Neuronal stem cell (in vitro differentiated cells): Measurements from ENCODE around the gene MBP.
"Not testable (repeated sequence)": the region's sequence is repeated elsewhere in the genome, so short reads cannot be mapped to it uniquely, and the experiment has no call there.

Source experiments
- DNase-seq: peaks from one replicate; pipeline ENCODE4 v3.0.0-alpha.2; 2013; ENCODE audit warnings: low spot score
- H2AFZ ChIP-seq: one replicate; pipeline ENCODE4 v1.6.1; 2013; ENCODE audit warnings: mild to moderate bottlenecking, low read length, inconsistent platforms
- H2AK5ac ChIP-seq: 2 replicates; pipeline ENCODE4 v1.6.1; 2013; ENCODE audit warnings: low read depth, mild to moderate bottlenecking, inconsistent platforms, low read length, moderate library complexity, mixed read lengths
- H2BK120ac ChIP-seq: 2 replicates; pipeline ENCODE4 v1.6.1; 2013; ENCODE audit warnings: low read depth, mild to moderate bottlenecking, inconsistent platforms, low read length, moderate library complexity, mixed read lengths
- H2BK12ac ChIP-seq: one replicate; pipeline ENCODE4 v1.6.1; 2013; ENCODE audit warnings: low read length, inconsistent platforms
- H2BK15ac ChIP-seq: 2 replicates; pipeline ENCODE4 v1.6.1; 2013; ENCODE audit warnings: mild to moderate bottlenecking, low read length, inconsistent platforms, mixed read lengths
- H2BK5ac ChIP-seq: one replicate; pipeline ENCODE4 v1.6.1; 2013; ENCODE audit warnings: inconsistent platforms, mild to moderate bottlenecking, low read length, moderate library complexity
- H3K14ac ChIP-seq: one replicate; pipeline ENCODE4 v1.6.1; 2013; ENCODE audit warnings: low read length, inconsistent platforms
- H3K18ac ChIP-seq: 2 replicates; pipeline ENCODE4 v1.6.1; 2013; ENCODE audit warnings: low read length, inconsistent platforms
- H3K23ac ChIP-seq: 2 replicates; pipeline ENCODE4 v1.6.1; 2013; ENCODE audit warnings: low read depth, mild to moderate bottlenecking, mixed read lengths, low read length, inconsistent platforms; ENCODE audit not compliant: poor library complexity
- H3K27ac ChIP-seq: replicated peaks from 3 replicates; pipeline ENCODE4 v1.5.1; 2013; ENCODE audit warnings: low read length, inconsistent platforms
- H3K27me3 ChIP-seq, 3 experiments: 2 replicates each; pipeline ENCODE4 v1.6.1; 2013; ENCODE audit warnings: low read length in 3 of 3, mild to moderate bottlenecking in 2 of 3, inconsistent platforms in 1 of 3, low read depth in 1 of 3, mixed read lengths in 1 of 3, moderate library complexity in 1 of 3; ENCODE audit not compliant: control insufficient read depth in 3 of 3, insufficient read depth in 3 of 3
- H3K36me3 ChIP-seq, 2 donors: replicated peaks in 1 of 2; 2 replicates each; pipeline ENCODE4 v1.6.1; 2013; ENCODE audit warnings: low read length in 2 of 2; ENCODE audit not compliant: control insufficient read depth in 2 of 2, insufficient read depth in 2 of 2
- H3K4ac ChIP-seq: 2 replicates; pipeline ENCODE4 v1.6.1; 2013; ENCODE audit warnings: inconsistent platforms, mild to moderate bottlenecking, low read length, moderate library complexity
- H3K4me1 ChIP-seq, 2 donors: 1 replicate in 1 of 2; 2 replicates in 1 of 2; pipeline ENCODE4 v1.6.1; 2013; ENCODE audit warnings: low read length in 2 of 2, low read depth in 1 of 2; ENCODE audit not compliant: control insufficient read depth in 2 of 2, insufficient read depth in 1 of 2
- H3K4me2 ChIP-seq: one replicate; pipeline ENCODE4 v1.6.1; 2013; ENCODE audit warnings: mild to moderate bottlenecking, low read length, inconsistent platforms; ENCODE audit not compliant: insufficient read depth, poor library complexity, severe bottlenecking
- H3K4me3 ChIP-seq, 2 donors: 2 replicates each; pipeline ENCODE4 v1.5.1; 2013; ENCODE audit warnings: low read length in 2 of 2, mild to moderate bottlenecking in 2 of 2, inconsistent platforms in 1 of 2, moderate library complexity in 1 of 2
- H3K79me1 ChIP-seq: one replicate; pipeline ENCODE4 v1.6.1; 2013; ENCODE audit warnings: low read depth, mild to moderate bottlenecking, inconsistent platforms, low read length, moderate library complexity
- H3K9ac ChIP-seq: one replicate; pipeline ENCODE4 v1.6.1; 2013; ENCODE audit warnings: mild to moderate bottlenecking, low read depth, low read length, inconsistent platforms; ENCODE audit not compliant: poor library complexity
- H3K9me3 ChIP-seq, 2 donors: replicated peaks in 1 of 2; 2 replicates each; pipeline versions ENCODE3 to v1.6.1; 2013; ENCODE audit warnings: low read length in 2 of 2, mild to moderate bottlenecking in 2 of 2, inconsistent platforms in 1 of 2, low read depth in 1 of 2, mixed read lengths in 1 of 2, moderate library complexity in 1 of 2; ENCODE audit not compliant: control insufficient read depth in 2 of 2, insufficient read depth in 1 of 2
- H4K8ac ChIP-seq: one replicate; pipeline ENCODE4 v1.6.1; 2013; ENCODE audit warnings: low read depth, mild to moderate bottlenecking, inconsistent platforms, low read length, moderate library complexity
- H4K91ac ChIP-seq: one replicate; pipeline ENCODE4 v1.6.1; 2013; ENCODE audit warnings: low read length, low read depth, mild to moderate bottlenecking, inconsistent platforms; ENCODE audit not compliant: poor library complexity
- WGBS, 2 donors: extraction: QIAGEN DNeasy Blood & Tissue Kit; methylation state at CpG; one replicate each; pipeline ENCODE4 v1.1.7; 2013; ENCODE audit warnings: missing lambda C conversion rate in 2 of 2, mixed read lengths in 1 of 2; ENCODE audit not compliant: insufficient read length in 2 of 2, insufficient replicate concordance in 1 of 2; ENCODE audit errors: extremely low coverage in 2 of 2; 5-methylcytosine and 5-hydroxymethylcytosine counted together

The MBP gene

DNA sequence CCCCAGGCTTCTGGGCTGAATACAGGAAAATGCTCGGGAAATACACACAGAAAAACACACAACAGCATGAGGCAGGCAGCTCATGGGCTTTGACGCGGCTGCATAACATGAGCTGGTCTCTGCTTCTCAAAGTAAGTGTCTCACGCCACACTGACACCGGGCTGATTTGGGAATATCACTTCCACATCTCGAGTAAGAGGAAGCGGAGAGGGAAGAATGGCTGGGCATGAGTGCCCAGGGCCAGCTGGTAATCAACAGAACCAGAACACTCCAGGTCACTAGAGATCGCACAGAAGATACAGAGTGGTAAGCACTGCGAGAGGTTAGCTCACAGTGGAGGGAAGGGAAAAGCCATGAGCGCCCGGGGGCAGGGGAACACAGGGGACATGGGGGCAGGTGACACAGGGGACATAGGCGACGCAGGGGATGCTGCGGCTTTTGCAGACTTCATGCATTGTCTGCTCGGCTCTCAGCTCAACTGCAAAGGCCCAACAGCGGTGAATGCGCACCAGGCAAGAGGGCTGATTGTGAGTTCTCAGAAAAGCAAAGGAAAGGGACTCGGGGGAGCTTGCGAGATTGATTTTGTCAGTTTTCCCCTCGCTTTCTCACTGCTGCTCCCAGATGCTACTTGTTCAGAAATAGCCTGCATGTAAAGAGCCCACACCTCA lies 141.4 kb downstream of the MBP start:
- no peak overlapping the region for H2BK15ac ChIP-seq
- no peak for DNase-seq
- H3K14ac ChIP-seq, result no peak overlapping the region
- no peak overlapping the region for H3K4me3 ChIP-seq
- no peak overlapping the region for H2AK5ac ChIP-seq
- no peak overlapping the region for H4K91ac ChIP-seq
- no peak overlapping the region for H2BK12ac ChIP-seq
- no CpG with 5 or more reads among the region's 20 CpGs for WGBS, 2 donors
- H2AFZ ChIP-seq, result peak overlapping the region; percentile 27
- H3K79me1 ChIP-seq, result no peaks in the 10 kb centered on the region
- H2BK120ac ChIP-seq, result no peak overlapping the region
- no peaks in the 10 kb centered on the region for H3K36me3 ChIP-seq
- H3K27ac ChIP-seq, result no peak overlapping the region
- H3K4me2 ChIP-seq, result no peak overlapping the region
- no peaks in the 10 kb centered on the region for H3K27me3 ChIP-seq
- H3K9ac ChIP-seq, result no peak overlapping the region
- H3K18ac ChIP-seq, result no peak overlapping the region
- H4K8ac ChIP-seq, result no peak overlapping the region
- H3K9me3 ChIP-seq, result no peaks in the 10 kb centered on the region
- peaks cover under 1 to 6% of the 10 kb centered on the region in 2 donors for H3K4me1 ChIP-seq
- H3K23ac ChIP-seq, result no peak overlapping the region
- H3K4ac ChIP-seq, result no peak overlapping the region
- no peak overlapping the region for H2BK5ac ChIP-seq

DNA sequence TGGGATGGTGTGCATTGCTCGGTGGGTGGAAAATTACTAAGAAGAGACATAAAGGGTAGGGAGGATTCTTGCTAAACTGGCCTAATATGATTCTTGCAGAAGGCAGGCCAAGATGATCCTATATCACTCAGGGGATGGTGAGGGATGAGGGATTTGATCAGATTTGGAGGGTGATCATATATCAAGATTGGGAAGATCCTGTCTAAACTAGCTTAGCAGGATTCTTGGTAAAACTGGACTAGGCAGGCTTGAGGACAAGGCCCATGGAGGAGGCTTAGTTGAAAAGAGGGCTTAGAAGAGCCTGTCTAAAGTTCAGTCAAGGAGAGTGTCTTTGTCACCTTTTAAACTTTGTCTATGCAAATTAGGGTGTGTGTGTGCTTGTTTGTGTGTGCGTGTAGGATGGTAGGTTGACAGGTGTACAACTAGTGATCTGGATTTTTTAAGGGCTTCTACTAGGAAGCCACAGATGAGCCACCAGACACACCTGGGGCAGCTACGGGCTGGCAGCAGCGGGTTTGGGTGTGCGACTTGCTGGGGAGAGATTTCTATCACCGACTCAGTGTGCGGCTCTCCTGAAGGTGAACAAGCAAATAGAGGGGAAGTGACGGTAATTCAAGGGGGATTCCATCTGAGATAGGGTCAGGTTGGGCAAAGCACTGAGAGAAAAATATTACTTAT lies 142.1 kb downstream of the MBP start:
- not testable (repeated sequence) for H3K27ac ChIP-seq, H3K4ac ChIP-seq, H2AFZ ChIP-seq, H3K36me3 ChIP-seq, H2BK5ac ChIP-seq, H2AK5ac ChIP-seq, H3K27me3 ChIP-seq, H3K23ac ChIP-seq, H4K8ac ChIP-seq, H2BK120ac ChIP-seq, H3K9ac ChIP-seq, H3K4me3 ChIP-seq, H3K18ac ChIP-seq, H3K9me3 ChIP-seq, DNase-seq, H2BK15ac ChIP-seq, H4K91ac ChIP-seq, H3K4me2 ChIP-seq, H3K14ac ChIP-seq, H2BK12ac ChIP-seq, H3K4me1 ChIP-seq, H3K79me1 ChIP-seq
- WGBS, 2 donors, result no CpG with 5 or more reads among the region's 8 CpGs

DNA sequence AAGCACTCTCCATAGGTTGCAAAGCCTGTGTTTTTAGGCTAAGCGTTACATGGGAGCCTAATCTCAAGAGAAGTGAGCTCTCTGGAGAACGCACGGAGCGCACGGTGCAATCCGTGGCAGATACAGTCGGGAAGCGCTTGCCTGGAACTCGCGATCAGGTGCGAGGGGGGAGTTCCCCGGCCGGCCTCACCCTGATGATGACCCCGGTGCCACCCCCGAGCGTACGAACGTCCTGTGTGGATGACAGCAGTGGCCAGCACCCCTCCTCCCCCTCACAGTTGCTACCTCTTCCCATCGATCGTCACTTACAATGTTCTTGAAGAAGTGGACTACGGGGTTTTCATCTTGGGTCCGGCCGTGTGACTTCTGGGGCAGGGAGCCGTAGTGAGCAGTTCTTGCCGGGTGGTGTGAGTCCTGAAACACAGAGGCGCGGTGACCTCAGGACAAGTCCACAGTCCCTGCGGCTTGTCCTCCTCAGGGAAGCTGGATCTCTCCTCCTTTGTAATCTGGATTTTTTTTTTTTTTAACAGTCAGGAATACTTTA lies 142.9 kb downstream of the MBP start:
- peak overlapping the region; percentile 54 for H2BK5ac ChIP-seq
- H3K4me3 ChIP-seq, result no peak overlapping the region
- H3K27ac ChIP-seq, result no peak overlapping the region
- H3K4me1 ChIP-seq, result peaks cover 0 to 6% of the 10 kb centered on the region in 2 donors
- no peak overlapping the region for H2AK5ac ChIP-seq
- no peak overlapping the region for H4K8ac ChIP-seq
- H2BK15ac ChIP-seq, result peak overlapping the region; percentile 70
- no peak overlapping the region for H3K4ac ChIP-seq
- no peaks in the 10 kb centered on the region for H3K79me1 ChIP-seq
- no peaks in the 10 kb centered on the region for H3K36me3 ChIP-seq
- H3K4me2 ChIP-seq, result no peak overlapping the region
- no peaks in the 10 kb centered on the region for H3K27me3 ChIP-seq
- H3K9me3 ChIP-seq, result no peaks in the 10 kb centered on the region
- H3K23ac ChIP-seq, result no peak overlapping the region
- no CpG with 5 or more reads among the region's 28 CpGs for WGBS, 2 donors
- H3K18ac ChIP-seq, result peak overlapping the region; percentile 46
- no peak overlapping the region for H2BK120ac ChIP-seq
- H3K9ac ChIP-seq, result no peak overlapping the region
- DNase-seq, result no peak
- no peak overlapping the region for H2AFZ ChIP-seq
- H3K14ac ChIP-seq, result no peak overlapping the region
- no peak overlapping the region for H2BK12ac ChIP-seq
- no peak overlapping the region for H4K91ac ChIP-seq

- no peaks in the 10 kb centered on the region for H3K9me3 ChIP-seq
- peak overlapping the region; percentile 70 for H2BK15ac ChIP-seq
- peak overlapping the region; percentile 54 for H2BK5ac ChIP-seq
- H3K9ac ChIP-seq, result no peak overlapping the region
- H3K14ac ChIP-seq, result no peak overlapping the region
- no peak overlapping the region for H3K27ac ChIP-seq
- H4K91ac ChIP-seq, result no peak overlapping the region
- H2BK12ac ChIP-seq, result no peak overlapping the region
- DNase-seq, result no peak
- no peak overlapping the region for H3K18ac ChIP-seq
- H2AK5ac ChIP-seq, result no peak overlapping the region
- H3K4me2 ChIP-seq, result no peak overlapping the region
- H3K4ac ChIP-seq, result no peak overlapping the region
- no peaks in the 10 kb centered on the region for H3K36me3 ChIP-seq
- no peak overlapping the region for H3K23ac ChIP-seq
- H3K4me1 ChIP-seq, result peaks cover 0 to 6% of the 10 kb centered on the region in 2 donors
- no CpG with 5 or more reads among the region's 29 CpGs for WGBS, 2 donors
- no peak overlapping the region for H2AFZ ChIP-seq
- no peak overlapping the region for H2BK120ac ChIP-seq
- no peaks in the 10 kb centered on the region for H3K27me3 ChIP-seq
- H4K8ac ChIP-seq, result no peak overlapping the region
- H3K4me3 ChIP-seq, result no peak overlapping the region
- no peaks in the 10 kb centered on the region for H3K79me1 ChIP-seq
Observed at GRCh38 chr18:76988827-76989646, 143.5 kb downstream of the MBP start.
